Femur (tissue), 1 donor: ENCODE data around the gene CALCOCO1.
A peak's percentile ranks its signal among the peaks of the same experiment; 100 is the strongest.

Experiments
- DNase-seq: peaks from one replicate; pipeline ENCODE4 v3.0.0-alpha.2; 2017

The CALCOCO1 gene

GRCh38 chr12:53751336-53752191, 24.3 kb upstream of the CALCOCO1 start, which contains the start of gene CISTR:
Gene CISTR, minus strand, starts transcription at chr12:53751979.
- peak; percentile 60 for DNase-seq

GRCh38 chr12:53750812-53751335, 23.6 kb upstream of the CALCOCO1 start:
- peak; percentile 51 for DNase-seq

GRCh38 chr12:53749986-53750811, 22.9 kb upstream of the CALCOCO1 start:
- DNase-seq, result no peak

GRCh38 chr12:53748072-53748840, 21.0 kb upstream of the CALCOCO1 start:
- no peak for DNase-seq

GRCh38 chr12:53747095-53747494, 19.8 kb upstream of the CALCOCO1 start:
- no peak for DNase-seq

GRCh38 chr12:53746592-53747092, 19.4 kb upstream of the CALCOCO1 start:
- DNase-seq, result peak; percentile 96

- DNase-seq, result no peak
Observed at GRCh38 chr12:53744751-53745150, 17.5 kb upstream of the CALCOCO1 start.

- DNase-seq, result no peak
Observed at GRCh38 chr12:53744130-53744441, 16.8 kb upstream of the CALCOCO1 start.

- DNase-seq, result peak; percentile 74
Observed at GRCh38 chr12:53743266-53744129, 16.2 kb upstream of the CALCOCO1 start.

- no peak for DNase-seq
Observed at GRCh38 chr12:53740130-53740491, 12.9 kb upstream of the CALCOCO1 start.

- DNase-seq, result no peak
Observed at GRCh38 chr12:53739214-53740129, 12.2 kb upstream of the CALCOCO1 start.

GRCh38 chr12:53738406-53739213, 11.4 kb upstream of the CALCOCO1 start:
- no peak for DNase-seq

GRCh38 chr12:53737951-53738405, 10.7 kb upstream of the CALCOCO1 start:
- no peak for DNase-seq

- no peak for DNase-seq
Observed at GRCh38 chr12:53737093-53737808, 10.0 kb upstream of the CALCOCO1 start.

GRCh38 chr12:53736592-53736991, 9.3 kb upstream of the CALCOCO1 start:
- no peak for DNase-seq

- no peak for DNase-seq
Observed at GRCh38 chr12:53735556-53735955, 8.3 kb upstream of the CALCOCO1 start.

GRCh38 chr12:53734425-53734824, 7.2 kb upstream of the CALCOCO1 start:
- no peak for DNase-seq

- DNase-seq, result no peak
Observed at GRCh38 chr12:53733807-53734200, 6.6 kb upstream of the CALCOCO1 start.
